Chondrocyte (in vitro differentiated cells): ENCODE results near the gene ACBD6. TPM values are rescaled to one million over a fixed set of nuclear protein-coding genes. Genes with fewer than 3 reads are reported as not detected.
A peak's percentile ranks its signal among the peaks of the same experiment; 100 is the strongest.

ENCODE experiments used
- DNase-seq: peaks from one replicate; pipeline ENCODE4 v3.0.0; 2021; ENCODE audit warnings: mixed read lengths, low spot score
- H3K27ac Mint-ChIP-seq: one replicate; pipeline ENCODE4 v1.8.0; 2021; ENCODE audit warnings: mild to moderate bottlenecking, moderate library complexity, mixed read lengths; ENCODE audit not compliant: unreplicated experiment
- H3K27me3 Mint-ChIP-seq: 2 replicates; pipeline ENCODE4 v1.8.0; 2021; ENCODE audit warnings: low read depth, mixed read lengths
- H3K36me3 Mint-ChIP-seq: 2 replicates; pipeline ENCODE4 v1.8.0; 2021; ENCODE audit warnings: low read depth, mixed read lengths
- H3K4me1 Mint-ChIP-seq: 2 replicates; pipeline ENCODE4 v1.8.0; 2021; ENCODE audit warnings: low read depth, mild to moderate bottlenecking, mixed read lengths
- H3K4me3 Mint-ChIP-seq: one replicate; pipeline ENCODE4 v1.8.0; 2021; ENCODE audit warnings: mild to moderate bottlenecking, moderate library complexity, mixed read lengths; ENCODE audit not compliant: unreplicated experiment
- H3K9me3 Mint-ChIP-seq: 2 replicates; pipeline ENCODE4 v1.8.0; 2021; ENCODE audit warnings: low read depth, mixed read lengths
- total RNA-seq: library from RNA; stranded (reverse); gene quantifications from 3 replicates; pipeline ENCODE4 v1.2.1, GENCODE V29; 2021
- TF ChIP-seq, protein P1 (sequence below): fragments of 200-600 bp; sonication (generic); IDR thresholded peaks from 2 replicates; pipeline ENCODE4 v1.5.0; 2021; ENCODE audit warnings: antibody characterized with exemption, mild to moderate bottlenecking, moderate library complexity

Gene ACBD6
- total RNA-seq, 1 donor from 2014 or later, result 43.4 TPM

GRCh38 chr1:180345148-180345547 is 157.2 kb downstream of the ACBD6 start:
- Mint-ChIP-seq H3K4me1 (peaks cover 13% of the 10 kb centered on the region), H3K27me3 (no peaks in the 10 kb centered on the region), H3K4me3 (no peak overlapping the region)

GRCh38 chr1:180343921-180344769 is 158.2 kb downstream of the ACBD6 start:
- H3K9me3 Mint-ChIP-seq, result no peaks in the 10 kb centered on the region
- H3K4me1 Mint-ChIP-seq, result peaks cover 13% of the 10 kb centered on the region
- H3K4me3 Mint-ChIP-seq, result no peak overlapping the region
- peaks cover 3% of the 10 kb centered on the region for H3K36me3 Mint-ChIP-seq
- no peaks in the 10 kb centered on the region for H3K27me3 Mint-ChIP-seq
- TF ChIP-seq, protein P1, sequence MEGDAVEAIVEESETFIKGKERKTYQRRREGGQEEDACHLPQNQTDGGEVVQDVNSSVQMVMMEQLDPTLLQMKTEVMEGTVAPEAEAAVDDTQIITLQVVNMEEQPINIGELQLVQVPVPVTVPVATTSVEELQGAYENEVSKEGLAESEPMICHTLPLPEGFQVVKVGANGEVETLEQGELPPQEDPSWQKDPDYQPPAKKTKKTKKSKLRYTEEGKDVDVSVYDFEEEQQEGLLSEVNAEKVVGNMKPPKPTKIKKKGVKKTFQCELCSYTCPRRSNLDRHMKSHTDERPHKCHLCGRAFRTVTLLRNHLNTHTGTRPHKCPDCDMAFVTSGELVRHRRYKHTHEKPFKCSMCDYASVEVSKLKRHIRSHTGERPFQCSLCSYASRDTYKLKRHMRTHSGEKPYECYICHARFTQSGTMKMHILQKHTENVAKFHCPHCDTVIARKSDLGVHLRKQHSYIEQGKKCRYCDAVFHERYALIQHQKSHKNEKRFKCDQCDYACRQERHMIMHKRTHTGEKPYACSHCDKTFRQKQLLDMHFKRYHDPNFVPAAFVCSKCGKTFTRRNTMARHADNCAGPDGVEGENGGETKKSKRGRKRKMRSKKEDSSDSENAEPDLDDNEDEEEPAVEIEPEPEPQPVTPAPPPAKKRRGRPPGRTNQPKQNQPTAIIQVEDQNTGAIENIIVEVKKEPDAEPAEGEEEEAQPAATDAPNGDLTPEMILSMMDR, result no peak
- no peak for DNase-seq
- H3K27ac Mint-ChIP-seq, result peak overlapping the region; percentile 39

More at GRCh38 chr1:180345148-180345547, 157.2 kb downstream of the ACBD6 start:
- Mint-ChIP-seq H3K27ac (no peak overlapping the region), H3K9me3 (no peaks in the 10 kb centered on the region), H3K36me3 (no peaks in the 10 kb centered on the region)
- no peak for DNase-seq
- TF ChIP-seq, protein P1, result no peak

GRCh38 chr1:180327089-180327488 is 175.3 kb downstream of the ACBD6 start:
- TF ChIP-seq, protein P1, result no peak
- no peak for DNase-seq
- H3K36me3 Mint-ChIP-seq, result peaks cover 7% of the 10 kb centered on the region
- H3K27ac Mint-ChIP-seq, result no peak overlapping the region
- no peak overlapping the region for H3K4me3 Mint-ChIP-seq
- no peaks in the 10 kb centered on the region for H3K27me3 Mint-ChIP-seq
- no peaks in the 10 kb centered on the region for H3K4me1 Mint-ChIP-seq
- H3K9me3 Mint-ChIP-seq, result peaks cover 17% of the 10 kb centered on the region

- Mint-ChIP-seq H3K36me3 (peaks cover 1% of the 10 kb centered on the region), H3K4me3 (no peak overlapping the region), H3K27ac (no peak overlapping the region), H3K9me3 (no peaks in the 10 kb centered on the region), H3K27me3 (no peaks in the 10 kb centered on the region), H3K4me1 (peaks cover 38% of the 10 kb centered on the region)
- DNase-seq, result no peak
- TF ChIP-seq, protein P1, result no peak
Observed at GRCh38 chr1:180312926-180313325, 189.5 kb downstream of the ACBD6 start.

DNA sequence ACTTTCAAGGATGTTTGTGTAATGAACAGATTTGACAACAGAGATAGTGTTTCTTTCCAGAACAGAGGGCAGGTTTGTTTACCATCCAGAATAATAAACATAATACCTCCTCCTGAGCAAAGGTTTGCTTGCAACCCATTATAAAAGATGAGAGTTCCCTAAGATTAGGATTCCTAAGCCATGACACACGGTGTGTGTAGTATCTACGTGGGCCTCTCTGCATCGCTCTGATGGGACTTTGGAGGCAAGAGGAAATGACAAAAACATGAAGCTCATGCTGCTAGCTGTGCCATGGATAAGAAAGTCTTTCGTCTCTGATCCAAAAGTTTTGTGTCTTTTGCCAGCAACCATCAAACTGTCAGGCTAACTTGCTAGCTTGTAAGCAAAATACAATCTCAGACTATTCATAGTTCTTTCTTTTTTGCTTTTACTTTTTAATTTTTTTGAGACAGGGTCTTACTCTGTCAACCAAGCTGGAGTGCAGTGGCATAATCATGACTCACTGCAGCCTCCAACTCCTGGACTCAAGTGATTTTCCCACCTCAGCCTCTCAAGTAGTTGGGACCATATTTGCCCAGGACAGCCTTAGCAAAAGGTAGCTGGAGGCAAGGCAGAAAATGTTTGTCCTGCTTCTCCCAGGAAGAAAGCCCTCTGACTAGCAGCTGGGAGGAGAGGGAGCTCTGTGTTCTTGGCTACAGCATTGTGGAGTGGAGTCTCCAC is 191.2 kb downstream of the ACBD6 start:
- TF ChIP-seq, protein P1, result no peak
- Mint-ChIP-seq H3K27ac (no peak overlapping the region), H3K4me3 (no peak overlapping the region), H3K36me3 (peaks cover 4% of the 10 kb centered on the region), H3K4me1 (peaks cover 39% of the 10 kb centered on the region), H3K9me3 (peaks cover 6% of the 10 kb centered on the region), H3K27me3 (no peaks in the 10 kb centered on the region)
- no peak for DNase-seq
